HepG2 (cell line): ENCODE results near the gene MPZ. TPM values are rescaled to one million over a fixed set of nuclear protein-coding genes. Genes with fewer than 3 reads are reported as not detected.
A peak's percentile ranks its signal among the peaks of the same experiment; 100 is the strongest.

Experiments used
- CCDC6 ChIP-seq: sonication (generic); formaldehyde crosslinking; IDR thresholded peaks from 2 replicates; pipeline ENCODE4 v1.8.1; 2022; ENCODE audit warnings: mild to moderate bottlenecking, missing genetic modification reagents, moderate library complexity
- FOXA3 ChIP-seq: IDR thresholded peaks from 2 replicates; pipeline ENCODE4 v1.6.1; 2016; ENCODE audit warnings: missing genetic modification reagents, missing compliant biosample characterization
- GATAD1 ChIP-seq: IDR thresholded peaks from 2 replicates; pipeline ENCODE4 v1.6.1; 2016; ENCODE audit warnings: missing genetic modification reagents, missing compliant biosample characterization
- HNF1B ChIP-seq: sonication (generic); formaldehyde crosslinking; IDR thresholded peaks from 2 replicates; pipeline ENCODE4 v1.5.1; 2020; ENCODE audit warnings: mild to moderate bottlenecking, moderate library complexity, missing genetic modification reagents
- JUN ChIP-seq: sonication (generic); formaldehyde crosslinking; IDR thresholded peaks from 2 replicates; pipeline ENCODE4 v1.4.0; 2020; ENCODE audit warnings: mild to moderate bottlenecking, missing genetic modification reagents
- KAT7 ChIP-seq: IDR thresholded peaks from 2 replicates; pipeline ENCODE4 v1.6.1; 2018; ENCODE audit warnings: borderline replicate concordance, missing compliant biosample characterization
- MTERF4 ChIP-seq: sonication (generic); formaldehyde crosslinking; IDR thresholded peaks from 2 replicates; pipeline ENCODE4 v1.8.0; 2023; ENCODE audit warnings: mild to moderate bottlenecking, missing genetic modification reagents
- NCOA1 ChIP-seq: sonication (generic); formaldehyde crosslinking; IDR thresholded peaks from 2 replicates; pipeline ENCODE4 v1.9.0; 2021; ENCODE audit warnings: missing genetic modification reagents
- RERE ChIP-seq: IDR thresholded peaks from 2 replicates; pipeline ENCODE4 v1.6.1; 2016; ENCODE audit warnings: low read depth, missing genetic modification reagents, missing compliant biosample characterization
- ZNF34 ChIP-seq: sonication (generic); formaldehyde crosslinking; IDR thresholded peaks from 2 replicates; pipeline ENCODE4 v1.4.0; 2020; ENCODE audit warnings: mild to moderate bottlenecking, missing genetic modification reagents, borderline replicate concordance
- ZNF687 ChIP-seq: sonication (generic); formaldehyde crosslinking; IDR thresholded peaks from 2 replicates; pipeline ENCODE4 v1.5.1; 2020; ENCODE audit warnings: mild to moderate bottlenecking, missing genetic modification reagents, moderate library complexity
- ZNF781 ChIP-seq: sonication (generic); formaldehyde crosslinking; IDR thresholded peaks from 2 replicates; pipeline ENCODE4 v1.5.1; 2020; ENCODE audit warnings: borderline replicate concordance, mild to moderate bottlenecking, missing genetic modification reagents; ENCODE audit errors: not compliant biosample characterization
- polyA plus RNA-seq, 8 experiments: library from polyadenylated mRNA; depleted of rRNA in 3 of 8; stranded (reverse) in 7 of 8; unstranded in 1 of 8; fragments of >200 nt; fragmentation: Illumina TruSeq in 4 of 8; extraction: Trizol in 4 of 8; gene quantifications; 2 replicates each; pipeline versions ENCODE4 v1.2.1 to v1.2.3, GENCODE V29; 2011 to 2016; ENCODE audit warnings: low read depth in 4 of 8, missing spikeins in 1 of 8, mixed read lengths in 1 of 8; ENCODE audit not compliant: insufficient read depth in 1 of 8
- total RNA-seq, 5 experiments: library from RNA; depleted of rRNA; stranded (reverse); fragments of >200 nt; fragmentation: Illumina TruSeq; extraction: Trizol; gene quantifications; 2 replicates each; pipeline ENCODE4 v1.2.3, GENCODE V29; 2016; ENCODE audit warnings: low read depth in 1 of 5

MPZ gene
- total and polyA plus RNA-seq, 2 of the 13 experiments (the other 11 are each of a cell fraction or from before 2014, with no cell fraction given) = 18.3 to 24.6 TPM

- no peak for TF ChIP-seq RERE
- TF ChIP-seq MTERF4 = no peak
- TF ChIP-seq ZNF34 (CRISPR knock-in tag) = no peak
- TF ChIP-seq KAT7 (CRISPR knock-in tag) = peak; percentile 43; the same call in 1 of the 2 replicates
- TF ChIP-seq ZNF781 = peak; percentile 79
- peak; percentile 94 for TF ChIP-seq GATAD1 (CRISPR knock-in tag)
- TF ChIP-seq FOXA3 (CRISPR knock-in tag) = no peak
- peak; percentile 44; the same call in 1 of the 2 replicates for TF ChIP-seq HNF1B (CRISPR knock-in tag)
- no peak for TF ChIP-seq NCOA1
- no peak for TF ChIP-seq JUN
- TF ChIP-seq ZNF687 (CRISPR knock-in tag) = peak; percentile 93
- TF ChIP-seq CCDC6 (CRISPR knock-in tag) = no peak; the same call in 1 of the 2 replicates
These were observed 4.6 kb upstream of the MPZ start, which contains the start of gene SDHC (continued) for GRCh38 chr1:161314201-161314981.
